RWPE2 (cell line): ENCODE data around the gene ERMP1.

Experiments
- ATAC-seq: fragments of 200-7000 bp; cut with Tn5 transposase; 3 replicates; pipeline ENCODE4 v1.9.1; 2021; ENCODE audit warnings: low read depth
- DNase-seq: peaks from one replicate; pipeline ENCODE4 v3.0.0-alpha.2; 2020; ENCODE audit warnings: low spot score
- H3K27ac ChIP-seq: fragments of 450-650 bp; 2 replicates; pipeline ENCODE4 v1.5.1; 2017; ENCODE audit warnings: mild to moderate bottlenecking; ENCODE audit not compliant: poor library complexity, severe bottlenecking
- H3K27me3 ChIP-seq: fragments of 250-450 bp; sonication (Bioruptor Pico); 2 replicates; pipeline ENCODE4 v1.5.1; 2021; ENCODE audit warnings: mild to moderate bottlenecking, moderate library complexity; ENCODE audit not compliant: insufficient read depth, poor library complexity, severe bottlenecking
- H3K36me3 ChIP-seq: fragments of 250-450 bp; sonication (Bioruptor Pico); 2 replicates; pipeline ENCODE4 v1.5.1; 2020; ENCODE audit warnings: low read depth, mild to moderate bottlenecking, moderate library complexity
- H3K4me1 ChIP-seq: fragments of 250-450 bp; sonication (Bioruptor Pico); 2 replicates; pipeline ENCODE4 v1.5.1; 2021; ENCODE audit warnings: mild to moderate bottlenecking, moderate library complexity; ENCODE audit not compliant: insufficient read depth, poor library complexity, severe bottlenecking
- H3K4me3 ChIP-seq: fragments of 250-450 bp; sonication (Bioruptor Pico); 2 replicates; pipeline ENCODE4 v1.5.1; 2021; ENCODE audit warnings: mild to moderate bottlenecking, moderate library complexity; ENCODE audit not compliant: severe bottlenecking
- H3K9me3 ChIP-seq: fragments of 250-450 bp; sonication (Bioruptor Pico); 2 replicates; pipeline ENCODE4 v1.5.1; 2021; ENCODE audit warnings: mild to moderate bottlenecking, moderate library complexity; ENCODE audit not compliant: severe bottlenecking
- CTCF ChIP-seq: fragments of 450-650 bp; IDR thresholded peaks from one replicate; pipeline ENCODE4 v1.5.1; 2017; ENCODE audit warnings: mild to moderate bottlenecking, moderate library complexity; ENCODE audit not compliant: poor library complexity, severe bottlenecking

The ERMP1 gene

DNA sequence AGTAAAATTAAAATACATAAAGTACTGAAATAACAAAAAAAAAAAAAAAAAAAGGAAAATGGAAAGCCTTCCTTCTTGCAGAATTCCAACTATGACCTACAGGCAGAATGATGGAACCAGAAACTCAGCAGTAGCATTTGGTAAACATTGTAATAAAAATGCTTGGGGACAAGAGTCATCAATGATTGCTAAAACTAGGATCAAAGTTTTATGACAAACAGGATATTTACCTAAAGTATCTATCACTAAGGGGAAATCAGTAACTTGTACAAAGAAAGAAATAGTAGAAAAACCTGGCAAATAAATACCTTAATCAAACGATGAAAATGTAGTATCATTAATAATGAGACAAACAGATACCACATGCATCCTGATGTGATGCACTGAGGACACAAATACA, 17.5 kb downstream of the ERMP1 start:
- no peak for DNase-seq
- Histone ChIP-seq H3K4me1 (peaks cover 11% of the 10 kb centered on the region), H3K27me3 (no peaks in the 10 kb centered on the region), H3K9me3 (no peaks in the 10 kb centered on the region), H3K27ac (no peak overlapping the region), H3K36me3 (peaks cover 39% of the 10 kb centered on the region), H3K4me3 (no peak overlapping the region)
- no peak for ATAC-seq
- no peak for TF ChIP-seq CTCF

DNA sequence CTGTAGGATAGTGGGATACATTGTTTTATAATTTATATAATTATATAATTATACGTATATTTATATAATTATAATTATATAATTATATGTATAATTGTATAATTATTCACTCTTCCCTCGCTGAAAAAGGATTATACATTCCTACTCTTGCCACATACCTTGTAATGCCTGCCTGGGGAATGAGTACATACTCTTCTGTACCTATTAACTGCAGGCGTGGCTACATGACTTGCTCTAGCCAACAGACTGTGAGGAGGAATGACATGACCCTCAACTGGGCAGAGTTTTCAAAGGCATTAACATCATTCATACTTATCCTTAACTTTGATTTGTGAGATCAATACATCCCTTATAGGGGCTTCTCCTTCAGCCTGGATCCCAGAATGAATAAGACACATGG, 19.1 kb downstream of the ERMP1 start:
- no peak for DNase-seq

DNA sequence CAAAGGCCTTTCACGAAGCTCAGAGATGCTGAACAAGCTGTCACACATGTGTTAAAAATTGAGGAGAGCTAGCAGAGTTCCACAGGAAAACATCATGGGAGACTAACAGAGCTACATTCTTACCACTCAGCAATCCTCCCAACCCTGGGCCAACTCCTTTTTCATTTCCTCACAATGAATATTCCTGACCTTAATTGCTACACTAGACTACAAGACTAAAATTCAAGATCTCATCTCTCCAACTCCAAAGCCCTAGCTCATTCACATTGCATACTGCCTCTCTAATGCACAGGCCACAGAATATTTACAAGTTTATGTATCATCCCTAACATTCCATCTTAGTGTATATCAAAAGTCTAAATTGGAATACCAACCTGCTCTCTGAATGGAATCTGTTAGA, 21.2 kb downstream of the ERMP1 start:
- no peak overlapping the region for H3K27ac ChIP-seq
- DNase-seq (no peak), ATAC-seq (no peak)
- no peak overlapping the region for H3K4me3 ChIP-seq
- H3K36me3 ChIP-seq, result peaks cover 45% of the 10 kb centered on the region
- no peak for TF ChIP-seq CTCF
- peaks cover 7% of the 10 kb centered on the region for H3K4me1 ChIP-seq
- no peaks in the 10 kb centered on the region for H3K27me3 ChIP-seq
- H3K9me3 ChIP-seq, result no peaks in the 10 kb centered on the region

More for the DNA sequence above, 19.1 kb downstream of the ERMP1 start:
- peak; percentile 94 for ATAC-seq
- Histone ChIP-seq H3K4me1 (peaks cover 11% of the 10 kb centered on the region), H3K27me3 (no peaks in the 10 kb centered on the region), H3K4me3 (no peak overlapping the region), H3K9me3 (no peaks in the 10 kb centered on the region), H3K36me3 (peaks cover 49% of the 10 kb centered on the region), H3K27ac (no peak overlapping the region)
- no peak for TF ChIP-seq CTCF

DNA sequence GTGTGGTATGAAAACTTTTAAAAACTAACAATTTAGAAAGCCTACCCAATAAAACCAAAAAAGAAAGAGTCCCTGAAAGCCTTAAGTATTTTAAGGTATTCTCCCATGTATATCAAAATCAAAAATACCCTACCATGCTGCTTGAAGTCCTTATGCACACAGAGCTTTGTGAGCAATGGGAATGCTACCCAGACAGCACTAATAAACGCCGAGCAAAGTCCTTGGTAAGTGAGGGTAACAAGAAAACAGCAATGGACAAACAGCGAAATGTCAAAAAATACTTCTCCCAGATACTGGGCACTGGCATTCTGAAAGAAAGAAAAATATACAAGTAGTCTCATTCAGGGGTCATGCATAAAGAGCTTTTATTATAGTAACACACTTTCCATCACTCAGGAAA, 27.4 kb downstream of the ERMP1 start:
- TF ChIP-seq CTCF, result no peak
- Histone ChIP-seq H3K4me1 (no peaks in the 10 kb centered on the region), H3K36me3 (peaks cover 37% of the 10 kb centered on the region), H3K27me3 (no peaks in the 10 kb centered on the region), H3K9me3 (no peaks in the 10 kb centered on the region), H3K27ac (no peak overlapping the region), H3K4me3 (no peak overlapping the region)
- DNase-seq, result no peak
- ATAC-seq, result no peak

DNA sequence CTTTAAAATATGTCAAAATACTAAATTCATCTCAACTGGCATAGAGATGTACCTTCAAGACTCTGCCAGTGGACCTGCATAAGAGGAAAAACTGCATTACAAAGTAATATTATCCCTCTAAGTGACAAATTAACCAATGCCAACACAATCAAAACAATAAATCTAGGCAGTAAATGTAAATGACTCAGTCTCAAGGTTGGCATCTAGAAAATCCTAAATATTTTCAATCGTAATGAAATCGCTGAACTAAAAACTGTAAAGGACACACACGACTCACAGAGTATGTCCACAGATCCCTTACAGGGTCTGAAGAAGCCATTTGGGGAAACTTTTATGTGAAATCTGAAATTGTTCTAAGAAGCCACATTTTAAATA, 31.2 kb downstream of the ERMP1 start:
- Histone ChIP-seq H3K4me3 (no peak overlapping the region), H3K36me3 (peaks cover 42% of the 10 kb centered on the region), H3K27ac (no peak overlapping the region), H3K4me1 (peaks cover 7% of the 10 kb centered on the region), H3K9me3 (no peaks in the 10 kb centered on the region), H3K27me3 (no peaks in the 10 kb centered on the region)
- DNase-seq, result no peak
- ATAC-seq, result no peak
- no peak for TF ChIP-seq CTCF
